Measurements from ENCODE around the gene PXK.

GRCh38 chr3:58299839-58300516 lies 32.7 kb upstream of the PXK start:
- TF ChIP-seq, protein P1, sequence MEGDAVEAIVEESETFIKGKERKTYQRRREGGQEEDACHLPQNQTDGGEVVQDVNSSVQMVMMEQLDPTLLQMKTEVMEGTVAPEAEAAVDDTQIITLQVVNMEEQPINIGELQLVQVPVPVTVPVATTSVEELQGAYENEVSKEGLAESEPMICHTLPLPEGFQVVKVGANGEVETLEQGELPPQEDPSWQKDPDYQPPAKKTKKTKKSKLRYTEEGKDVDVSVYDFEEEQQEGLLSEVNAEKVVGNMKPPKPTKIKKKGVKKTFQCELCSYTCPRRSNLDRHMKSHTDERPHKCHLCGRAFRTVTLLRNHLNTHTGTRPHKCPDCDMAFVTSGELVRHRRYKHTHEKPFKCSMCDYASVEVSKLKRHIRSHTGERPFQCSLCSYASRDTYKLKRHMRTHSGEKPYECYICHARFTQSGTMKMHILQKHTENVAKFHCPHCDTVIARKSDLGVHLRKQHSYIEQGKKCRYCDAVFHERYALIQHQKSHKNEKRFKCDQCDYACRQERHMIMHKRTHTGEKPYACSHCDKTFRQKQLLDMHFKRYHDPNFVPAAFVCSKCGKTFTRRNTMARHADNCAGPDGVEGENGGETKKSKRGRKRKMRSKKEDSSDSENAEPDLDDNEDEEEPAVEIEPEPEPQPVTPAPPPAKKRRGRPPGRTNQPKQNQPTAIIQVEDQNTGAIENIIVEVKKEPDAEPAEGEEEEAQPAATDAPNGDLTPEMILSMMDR (IDR thresholded peaks at IDR 0.05) = peak; percentile 48 to 80 (median 72)
- TF ChIP-seq POLR2A (IDR thresholded peaks at IDR 0.05) = no peak
